Spleen (tissue), 11 donors: ENCODE results near the gene DOCK11. TPM values are rescaled to one million over a fixed set of nuclear protein-coding genes. Genes with fewer than 3 reads are reported as not detected.

Experiments used
- DNase-seq: peaks from one replicate; pipeline ENCODE4 v3.0.0-alpha.2; 2020
- H3K27ac ChIP-seq, 8 donors: fragments of 200-600 bp; sonication (generic) in 7 of 8; 1 replicate in 4 of 8; 2 replicates in 4 of 8; pipeline versions ENCODE4 v1.5.0 to v1.8.0; 2016 to 2021; ENCODE audit warnings: inconsistent platforms in 4 of 8, mild to moderate bottlenecking in 4 of 8, moderate library complexity in 1 of 8
- H3K27me3 ChIP-seq, 7 donors: fragments of 200-600 bp; sonication (generic) in 6 of 7; replicated peaks in 1 of 7; 1 replicate in 4 of 7; 2 replicates in 3 of 7; pipeline versions ENCODE4 v1.5.0 to v1.8.0; 2016 to 2021; ENCODE audit warnings: inconsistent platforms in 3 of 7, mild to moderate bottlenecking in 1 of 7
- H3K36me3 ChIP-seq, 6 donors: fragments of 200-600 bp; sonication (generic) in 5 of 6; 1 replicate in 4 of 6; 2 replicates in 2 of 6; pipeline versions ENCODE4 v1.5.0 to v1.8.0; 2016 to 2021; ENCODE audit warnings: inconsistent platforms in 2 of 6
- H3K4me1 ChIP-seq, 6 donors: fragments of 200-600 bp; sonication (generic) in 5 of 6; 1 replicate in 3 of 6; 2 replicates in 3 of 6; pipeline versions ENCODE4 v1.5.0 to v1.8.0; 2016 to 2021; ENCODE audit warnings: inconsistent platforms in 3 of 6
- H3K4me3 ChIP-seq, 8 donors: fragments of 200-600 bp; sonication (generic) in 7 of 8; 1 replicate in 4 of 8; 2 replicates in 4 of 8; pipeline versions ENCODE4 v1.5.0 to v1.8.0; 2016 to 2021; ENCODE audit warnings: inconsistent platforms in 4 of 8, mild to moderate bottlenecking in 4 of 8, moderate library complexity in 2 of 8
- H3K9me3 ChIP-seq, 8 donors: fragments of 200-600 bp; sonication (generic) in 7 of 8; 1 replicate in 4 of 8; 2 replicates in 4 of 8; pipeline versions ENCODE4 v1.5.0 to v1.8.0; 2016 to 2021; ENCODE audit warnings: inconsistent platforms in 4 of 8
- CTCF ChIP-seq, 11 experiments: fragments of 200-600 bp in 7 of 11; fragments of 450-650 bp in 4 of 11; sonication (generic) in 4 of 11; IDR thresholded peaks in 8 of 11; conservative IDR thresholded peaks in 3 of 11; 1 replicate in 7 of 11; 2 replicates in 4 of 11; pipeline versions ENCODE4 v1.4.0 to v1.8.0; 2016 to 2021; ENCODE audit warnings: antibody characterized with exemption in 11 of 11, inconsistent platforms in 4 of 11, mild to moderate bottlenecking in 1 of 11
- POLR2A ChIP-seq, 3 donors: fragments of 450-650 bp; IDR thresholded peaks; one replicate each; pipeline ENCODE4 v1.5.1; 2017; ENCODE audit warnings: antibody characterized with exemption in 3 of 3, mild to moderate bottlenecking in 1 of 3
- POLR2AphosphoS5 ChIP-seq, 3 donors: sonication (generic); formaldehyde crosslinking; IDR thresholded peaks; one replicate each; pipeline ENCODE4 v1.5.1; 2017; ENCODE audit warnings: antibody characterized with exemption in 3 of 3
- WGBS, 5 donors: extraction: QIAGEN DNeasy Blood & Tissue Kit in 3 of 5; methylation state at CpG; one replicate each; pipeline versions ENCODE4 v1.1.5 to v1.1.7; 2013 to 2018; 5-methylcytosine and 5-hydroxymethylcytosine counted together
- intact Hi-C: fragments of 100-400 bp; cut with DNase I; formaldehyde crosslinking; loops from one replicate; pipeline ENCODE4 v1.15.0; 2023; ENCODE audit warnings: low total_unique reads
- polyA plus RNA-seq, 3 donors: library from polyadenylated mRNA; stranded (reverse); fragments of 200-250 nt; gene quantifications; one replicate each; pipeline ENCODE4 v1.2.1, GENCODE V29; 2013
- total RNA-seq, 7 donors: library from RNA; depleted of rRNA in 3 of 7; stranded (reverse); fragments of >200 nt in 3 of 7; fragmentation: NEBNext Ultra II Directional in 4 of 7; extraction: Animal tissue kit (Norgen Biotek cat#: 25700) in 4 of 7; gene quantifications; one replicate each; pipeline versions ENCODE4 v1.1.0 to v1.2.1, GENCODE V29; 2016 to 2021
- donor health status: healthy with polysubstance abuse.
- donor health status: DM: no; HTN: no; CAD: no; lungs with moderate emphysema.
- donor health status: DM: no; HTN: no; CAD: no.
- donor health status: Bipolar disorder and iron deficiency.
- donor health status: healthy.
- donor health status: DM: no; HTN: no; CAD: no.
- donor health status: DM: yes; HTN: yes; CAD: no.

The DOCK11 gene
- total and polyA plus RNA-seq, 10 donors: 32.8 to 68.9 (median 56.0) TPM

- H3K36me3 ChIP-seq: peaks cover 0 to 26% (median 3%) of the 10 kb centered on the region in 6 donors
- TF ChIP-seq POLR2AphosphoS5 (IDR thresholded peaks at IDR 0.05): no peak
- TF ChIP-seq POLR2A (IDR thresholded peaks at IDR 0.05): no peak
- no peak for TF ChIP-seq CTCF (IDR thresholded peaks at IDR 0.05 in 8 of 11, conservative IDR thresholded peaks at IDR 0.05 in 3 of 11)
- 77 to 93% (median 90%) methylated on average over 4 of the region's 4 CpGs for WGBS, 5 donors
- no peak for DNase-seq
- no peak overlapping the region for H3K27ac ChIP-seq
- no peaks in the 10 kb centered on the region for H3K27me3 ChIP-seq
- peaks cover 0 to 43% (median 26%) of the 10 kb centered on the region in 6 donors for H3K4me1 ChIP-seq
- H3K9me3 ChIP-seq: no peaks in the 10 kb centered on the region
- intact Hi-C loops: no loop called here
- H3K4me3 ChIP-seq: no peak overlapping the region
Measured at GRCh38 chrX:118540342-118540741, 44.7 kb downstream of the DOCK11 start.

- no peak for DNase-seq
- Histone ChIP-seq H3K36me3 (peaks cover 0 to 37% (median 4%) of the 10 kb centered on the region in 6 donors), H3K9me3 (no peaks in the 10 kb centered on the region), H3K27me3 (no peaks in the 10 kb centered on the region), H3K27ac (no peak overlapping the region), H3K4me3 (no peak overlapping the region), H3K4me1 (peaks cover 0 to 32% (median 18%) of the 10 kb centered on the region in 6 donors)
- no peak for TF ChIP-seq CTCF (IDR thresholded peaks at IDR 0.05 in 8 of 11, conservative IDR thresholded peaks at IDR 0.05 in 3 of 11)
- no peak for TF ChIP-seq POLR2AphosphoS5 (IDR thresholded peaks at IDR 0.05)
- TF ChIP-seq POLR2A (IDR thresholded peaks at IDR 0.05): no peak
- intact Hi-C loops: no loop called here
- WGBS, 5 donors: 64 to 96% (median 86%) methylated on average over 1 to 3 of the region's 3 CpGs
Measured at GRCh38 chrX:118541482-118541881, 45.9 kb downstream of the DOCK11 start.

- no peak overlapping the region for H3K27ac ChIP-seq
- no peaks in the 10 kb centered on the region for H3K4me1 ChIP-seq
- intact Hi-C loops: no loop called here
- no peaks in the 10 kb centered on the region for H3K27me3 ChIP-seq
- H3K4me3 ChIP-seq: no peak overlapping the region
- DNase-seq: no peak
- H3K36me3 ChIP-seq: peaks cover 0 to 77% (median 8%) of the 10 kb centered on the region in 6 donors
- TF ChIP-seq POLR2A (IDR thresholded peaks at IDR 0.05) (no peak), POLR2AphosphoS5 (IDR thresholded peaks at IDR 0.05) (no peak), CTCF (IDR thresholded peaks at IDR 0.05 in 8 of 11, conservative IDR thresholded peaks at IDR 0.05 in 3 of 11) (no peak)
- H3K9me3 ChIP-seq: no peaks in the 10 kb centered on the region
- 66 to 97% (median 88%) methylated on average over 5 of the region's 5 CpGs for WGBS, 5 donors
Measured at GRCh38 chrX:118545510-118545909, 49.9 kb downstream of the DOCK11 start.

GRCh38 chrX:118548841-118549240, 53.2 kb downstream of the DOCK11 start:
- Histone ChIP-seq H3K4me3 (no peak overlapping the region), H3K27me3 (no peaks in the 10 kb centered on the region), H3K4me1 (peaks cover 0 to 7% (median 0%) of the 10 kb centered on the region in 6 donors), H3K9me3 (no peaks in the 10 kb centered on the region), H3K36me3 (peaks cover 0 to 85% (median 7%) of the 10 kb centered on the region in 6 donors), H3K27ac (no peak overlapping the region)
- intact Hi-C loops: no loop called here
- 63 to 100% (median 91%) methylated on average over 3 of the region's 3 CpGs for WGBS, 5 donors
- no peak for DNase-seq
- TF ChIP-seq POLR2A (IDR thresholded peaks at IDR 0.05) (no peak), CTCF (IDR thresholded peaks at IDR 0.05 in 8 of 11, conservative IDR thresholded peaks at IDR 0.05 in 3 of 11) (no peak), POLR2AphosphoS5 (IDR thresholded peaks at IDR 0.05) (no peak)
